Measurements from ENCODE around the gene NEGR1. TPM values are rescaled to one million over a fixed set of nuclear protein-coding genes. Genes with fewer than 3 reads are reported as not detected.

Gene NEGR1
- total RNA-seq, 1 experiment from 2014 or later: 0.05 TPM

- Histone ChIP-seq H3K79me2 (ENCODE audit: insufficient read depth, low read length) (no peaks in the 10 kb centered on the region), H3K4me2 (ENCODE audit: low read length) (no peak overlapping the region), H3K9ac (ENCODE audit: low read length) (no peak overlapping the region), H3K27me3 (ENCODE audit: insufficient read depth, low read length) (no peaks in the 10 kb centered on the region), H3K4me1 (ENCODE audit: control insufficient read depth in 1 of 2, insufficient read depth in 2 of 2, low read length in 2 of 2) (no peaks in the 10 kb centered on the region), H3K27ac (ENCODE audit: low read depth, low read length) (no peak overlapping the region), H3K36me3 (ENCODE audit: control insufficient read depth in 1 of 2, insufficient read depth in 2 of 2, low read length in 2 of 2) (no peaks in the 10 kb centered on the region), H3K9me3 (ENCODE audit: control insufficient read depth in 1 of 2, insufficient read depth in 1 of 2, low read depth in 1 of 2, low read length in 2 of 2) (peaks cover 0 to 25% of the 10 kb centered on the region in 2 experiments; a peak in 1 of 4 replicates), H4K20me1 (ENCODE audit: insufficient read depth) (no peaks in the 10 kb centered on the region), H3K4me3 (replicated peaks in 1 of 2; ENCODE audit: low read depth in 1 of 2, low read length in 2 of 2) (no peak overlapping the region), H3K9me2 (ENCODE audit: insufficient read depth) (no peaks in the 10 kb centered on the region), H2AFZ (ENCODE audit: low read depth, low read length, poor library complexity, severe bottlenecking) (no peak overlapping the region)
- ChIA-PET RAD21 (ENCODE audit: low non-redundant PET in 1 of 2, low total read pairs in 2 of 2, uncharacterized antibody in 2 of 2, unreplicated experiment in 2 of 2) (no interaction called here), POLR2A (no interaction called here), CTCF (no interaction called here)
- TF ChIP-seq EZH2phosphoT487 (IDR thresholded peaks at IDR 0.05; ENCODE audit: borderline replicate concordance): no peak
- no peak for TF ChIP-seq ZFX (IDR thresholded peaks at IDR 0.05)
- TF ChIP-seq FOSL1 (IDR thresholded peaks at IDR 0.05; ENCODE audit: low read depth): no peak
- no peak for TF ChIP-seq ZNF274 (IDR thresholded peaks at IDR 0.05; ENCODE audit: low read depth, low read length)
- no peak for TF ChIP-seq JUND (IDR thresholded peaks at IDR 0.05)
- intact Hi-C loops (cut with micrococcal nuclease): no loop called here
- no TSS peak for BruUV-seq (replicated peaks)
- no peak for DNase-seq (ENCODE audit: low read depth, low spot score)
- no peak for ATAC-seq
Observed at GRCh38 chr1:71640998-71641397, 641.3 kb downstream of the NEGR1 start.

GRCh38 chr1:71640116-71640515 is 642.2 kb downstream of the NEGR1 start:
- H4K20me1 ChIP-seq (ENCODE audit: insufficient read depth): no peaks in the 10 kb centered on the region
- intact Hi-C loops (cut with micrococcal nuclease): no loop called here
- H2AFZ ChIP-seq (ENCODE audit: low read depth, low read length, poor library complexity, severe bottlenecking): no peak overlapping the region
- DNase-seq (ENCODE audit: low read depth, low spot score): no peak
- H3K79me2 ChIP-seq (ENCODE audit: insufficient read depth, low read length): no peaks in the 10 kb centered on the region
- no peaks in the 10 kb centered on the region for H3K4me1 ChIP-seq (ENCODE audit: control insufficient read depth in 1 of 2, insufficient read depth in 2 of 2, low read length in 2 of 2)
- BruUV-seq (replicated peaks): no TSS peak
- H3K27me3 ChIP-seq (ENCODE audit: insufficient read depth, low read length): no peaks in the 10 kb centered on the region
- peaks cover 0 to 25% of the 10 kb centered on the region in 2 experiments; a peak in 1 of 4 replicates for H3K9me3 ChIP-seq (ENCODE audit: control insufficient read depth in 1 of 2, insufficient read depth in 1 of 2, low read depth in 1 of 2, low read length in 2 of 2)
- CTCF ChIA-PET: no interaction called here
- H3K36me3 ChIP-seq (ENCODE audit: control insufficient read depth in 1 of 2, insufficient read depth in 2 of 2, low read length in 2 of 2): no peaks in the 10 kb centered on the region
- no peak for TF ChIP-seq RAD21 (IDR thresholded peaks at IDR 0.05; ENCODE audit: low read depth)
- ATAC-seq: no peak
- no peak overlapping the region for H3K4me2 ChIP-seq (ENCODE audit: low read length)
- RAD21 ChIA-PET (ENCODE audit: low non-redundant PET in 1 of 2, low total read pairs in 2 of 2, uncharacterized antibody in 2 of 2, unreplicated experiment in 2 of 2): no interaction called here
- no peak overlapping the region for H3K4me3 ChIP-seq (replicated peaks in 1 of 2; ENCODE audit: low read depth in 1 of 2, low read length in 2 of 2)
- H3K9me2 ChIP-seq (ENCODE audit: insufficient read depth): no peaks in the 10 kb centered on the region
- H3K9ac ChIP-seq (ENCODE audit: low read length): no peak overlapping the region
- H3K27ac ChIP-seq (ENCODE audit: low read depth, low read length): no peak overlapping the region
- POLR2A ChIA-PET: no interaction called here
